AG04449 (cell line): ENCODE measurements around the gene DENND6A.

Source experiments
- CTCF ChIA-PET: fragments of 350-600 bp; formaldehyde crosslinking; extraction: SDS; loops from one replicate; lab custom pipeline; 2021; ENCODE audit warnings: antibody characterized with exemption; lab: Yijun Ruan, JAX
- POLR2A ChIA-PET: fragments of 400-600, 350-600 bp; formaldehyde crosslinking; extraction: SDS; loops from one replicate; lab custom pipeline; 2020; ENCODE audit warnings: antibody characterized with exemption, inconsistent platforms; lab: Yijun Ruan, JAX
- DNase-seq: peaks from one replicate; pipeline ENCODE4 v3.0.0-alpha.2; 2010; ENCODE audit warnings: low read depth, low spot score
- H3K4me3 ChIP-seq: 2 replicates; pipeline ENCODE4 v1.5.1; 2011; ENCODE audit warnings: low read depth, mild to moderate bottlenecking, control low read depth, low read length
- TF ChIP-seq, protein P1 (sequence below): IDR thresholded peaks from one replicate; pipeline ENCODE4 v1.5.1; 2011; ENCODE audit warnings: mild to moderate bottlenecking, moderate library complexity, low read length, control low read depth, inconsistent platforms; ENCODE audit not compliant: insufficient read depth; ENCODE audit errors: missing control alignments

Gene DENND6A

GRCh38 chr3:57597127-57597923, 95.6 kb downstream of the DENND6A start, which contains the start of gene ARF4:
Gene ARF4 (minus strand): TSS chr3:57597344. CDS start chr3:57597140, 204 bp downstream.
- CTCF ChIA-PET: interaction anchor here (0.7 kb wide), 1 partner anchor 20 kb away, joined by 3 read pairs; no protein-coding TSS in a partner anchor
- peak; percentile 96 for DNase-seq
- POLR2A ChIA-PET: interaction anchor here (0.8 to 2.3 kb wide), 8 partner anchors 8 to 159 kb away, joined by 3 to 11 read pairs (median 3); partner anchors contain the start of genes DENND6A, PDE12 and SLMAP
- TF ChIP-seq, protein P1, sequence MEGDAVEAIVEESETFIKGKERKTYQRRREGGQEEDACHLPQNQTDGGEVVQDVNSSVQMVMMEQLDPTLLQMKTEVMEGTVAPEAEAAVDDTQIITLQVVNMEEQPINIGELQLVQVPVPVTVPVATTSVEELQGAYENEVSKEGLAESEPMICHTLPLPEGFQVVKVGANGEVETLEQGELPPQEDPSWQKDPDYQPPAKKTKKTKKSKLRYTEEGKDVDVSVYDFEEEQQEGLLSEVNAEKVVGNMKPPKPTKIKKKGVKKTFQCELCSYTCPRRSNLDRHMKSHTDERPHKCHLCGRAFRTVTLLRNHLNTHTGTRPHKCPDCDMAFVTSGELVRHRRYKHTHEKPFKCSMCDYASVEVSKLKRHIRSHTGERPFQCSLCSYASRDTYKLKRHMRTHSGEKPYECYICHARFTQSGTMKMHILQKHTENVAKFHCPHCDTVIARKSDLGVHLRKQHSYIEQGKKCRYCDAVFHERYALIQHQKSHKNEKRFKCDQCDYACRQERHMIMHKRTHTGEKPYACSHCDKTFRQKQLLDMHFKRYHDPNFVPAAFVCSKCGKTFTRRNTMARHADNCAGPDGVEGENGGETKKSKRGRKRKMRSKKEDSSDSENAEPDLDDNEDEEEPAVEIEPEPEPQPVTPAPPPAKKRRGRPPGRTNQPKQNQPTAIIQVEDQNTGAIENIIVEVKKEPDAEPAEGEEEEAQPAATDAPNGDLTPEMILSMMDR: peak; percentile 43
- peak within 1 kb of the TSS; percentile 75 for H3K4me3 ChIP-seq

DNA sequence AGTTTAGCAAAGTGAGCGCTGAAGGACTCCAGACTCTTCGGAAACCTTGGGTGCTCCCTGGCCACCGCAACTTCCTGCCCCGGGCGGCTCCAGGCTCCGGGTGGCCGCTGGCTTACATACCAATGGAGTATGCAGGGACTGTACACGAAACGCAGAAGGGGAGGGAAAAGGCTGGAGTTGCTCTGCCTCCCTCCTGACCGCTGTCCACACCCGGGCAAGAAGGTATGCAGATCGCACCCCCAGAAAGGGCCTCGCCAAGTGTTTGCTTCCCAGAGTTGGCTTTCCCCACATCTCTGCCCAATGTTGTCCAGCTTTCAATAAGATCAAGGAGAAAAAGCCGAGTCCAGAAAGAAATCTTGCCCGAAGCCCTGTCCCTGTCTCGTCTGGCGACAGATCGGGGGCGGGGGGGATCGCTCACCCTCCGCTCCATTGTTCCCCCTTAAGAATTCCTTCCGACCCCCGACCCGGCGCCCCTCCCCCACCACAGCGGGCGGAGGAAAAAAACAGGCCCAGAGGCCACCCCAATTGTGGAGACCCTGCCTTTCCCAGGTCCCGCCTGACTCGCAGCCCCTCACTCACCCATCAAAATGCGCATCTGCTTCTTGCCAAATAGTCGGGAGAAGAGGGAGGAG, 96.3 kb downstream of the DENND6A start:
- H3K4me3 ChIP-seq: peak overlapping the region; percentile 75
- CTCF ChIA-PET: interaction anchor here (0.7 to 1.5 kb wide), 2 partner anchors 10 to 256 kb away, joined by 4 to 7 read pairs; no protein-coding TSS in a partner anchor
- DNase-seq: peak; percentile 74
- TF ChIP-seq, protein P1: no peak
- POLR2A ChIA-PET: interaction anchor here (0.6 to 2.3 kb wide), 5 partner anchors 14 to 259 kb away, joined by 3 to 11 read pairs (median 3); partner anchors contain the start of gene PDE12

DNA sequence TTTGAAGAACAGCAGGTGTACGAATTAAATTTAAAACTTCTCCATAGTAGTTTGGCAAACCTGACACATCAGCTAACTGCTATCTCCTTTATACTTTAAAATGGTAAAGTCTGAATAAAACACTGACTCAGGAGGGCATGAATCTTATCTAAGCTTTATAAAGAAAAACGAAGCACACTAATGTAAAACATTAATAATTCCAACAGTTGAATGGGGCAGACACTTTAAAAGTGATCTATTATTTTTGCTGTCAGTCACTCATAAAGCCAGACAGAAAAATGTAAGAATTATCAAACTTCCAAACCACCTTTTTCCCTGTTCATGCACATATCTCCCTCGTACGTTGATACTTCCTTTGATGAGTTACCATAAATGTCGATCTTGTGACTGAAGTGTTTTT, 98.3 kb downstream of the DENND6A start:
- POLR2A ChIA-PET: interaction anchor here (1.2 kb wide), 1 partner anchor 14 kb away, joined by 4 read pairs; no protein-coding TSS in a partner anchor
- CTCF ChIA-PET: interaction anchor here (1.1 to 1.8 kb wide), 3 partner anchors 38 to 258 kb away, joined by 3 to 6 read pairs (median 4); no protein-coding TSS in a partner anchor
- H3K4me3 ChIP-seq: peak overlapping the region; percentile 75
- no peak for DNase-seq
- TF ChIP-seq, protein P1: no peak

DNA sequence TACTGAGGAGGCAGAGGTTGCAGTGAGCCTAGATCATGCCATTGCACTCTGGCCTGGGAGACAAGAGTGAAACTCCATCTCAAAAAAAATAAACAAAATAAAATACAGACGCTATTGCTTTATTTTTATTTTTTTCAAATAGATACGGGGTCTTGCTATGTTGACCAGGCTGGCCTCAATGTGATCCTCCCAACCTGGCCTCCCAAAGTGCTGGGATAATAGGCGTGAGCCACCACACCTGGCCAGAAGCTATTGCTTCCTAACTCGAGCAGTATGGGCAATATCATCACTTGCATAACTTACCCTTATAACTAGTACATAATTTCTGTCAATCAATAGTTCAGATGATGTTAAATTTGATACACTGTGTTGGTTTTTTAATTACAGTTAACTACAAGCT, 98.7 kb downstream of the DENND6A start:
- CTCF ChIA-PET: interaction anchor here (1.1 to 1.8 kb wide), 3 partner anchors 37 to 259 kb away, joined by 3 to 6 read pairs (median 4); no protein-coding TSS in a partner anchor
- TF ChIP-seq, protein P1: no peak
- H3K4me3 ChIP-seq: peak overlapping the region; percentile 75
- no peak for DNase-seq
- POLR2A ChIA-PET: interaction anchor here (1.2 kb wide), 1 partner anchor 13 kb away, joined by 4 read pairs; no protein-coding TSS in a partner anchor

DNA sequence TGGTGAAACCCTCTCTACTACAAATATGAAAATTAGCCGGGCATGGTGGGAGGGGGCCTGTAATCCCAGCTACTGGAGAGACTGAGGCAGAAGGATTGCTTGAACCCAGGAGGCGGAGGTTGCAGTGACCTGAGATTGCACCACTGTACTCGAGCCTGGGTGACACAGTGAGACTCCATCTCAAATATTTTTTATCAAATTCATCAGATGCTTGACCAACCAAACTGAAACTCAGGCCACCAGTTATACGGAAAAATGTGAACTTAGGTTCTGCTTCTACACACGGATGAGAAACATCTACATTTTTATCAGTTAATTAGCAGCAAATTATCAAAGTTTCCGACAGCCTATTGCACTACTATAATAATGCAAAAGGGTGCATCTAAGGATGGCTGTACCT, 100.6 kb downstream of the DENND6A start:
- ChIA-PET CTCF (interaction anchor here (1.3 kb wide), 1 partner anchor 14 kb away, joined by 3 read pairs; no protein-coding TSS in a partner anchor), POLR2A (no interaction called here)
- TF ChIP-seq, protein P1: no peak
- no peak overlapping the region for H3K4me3 ChIP-seq
- DNase-seq: no peak
